Measurements from ENCODE around the gene VWCE.
A peak's percentile ranks its signal among the peaks of the same experiment; 100 is the strongest.

VWCE gene

DNA sequence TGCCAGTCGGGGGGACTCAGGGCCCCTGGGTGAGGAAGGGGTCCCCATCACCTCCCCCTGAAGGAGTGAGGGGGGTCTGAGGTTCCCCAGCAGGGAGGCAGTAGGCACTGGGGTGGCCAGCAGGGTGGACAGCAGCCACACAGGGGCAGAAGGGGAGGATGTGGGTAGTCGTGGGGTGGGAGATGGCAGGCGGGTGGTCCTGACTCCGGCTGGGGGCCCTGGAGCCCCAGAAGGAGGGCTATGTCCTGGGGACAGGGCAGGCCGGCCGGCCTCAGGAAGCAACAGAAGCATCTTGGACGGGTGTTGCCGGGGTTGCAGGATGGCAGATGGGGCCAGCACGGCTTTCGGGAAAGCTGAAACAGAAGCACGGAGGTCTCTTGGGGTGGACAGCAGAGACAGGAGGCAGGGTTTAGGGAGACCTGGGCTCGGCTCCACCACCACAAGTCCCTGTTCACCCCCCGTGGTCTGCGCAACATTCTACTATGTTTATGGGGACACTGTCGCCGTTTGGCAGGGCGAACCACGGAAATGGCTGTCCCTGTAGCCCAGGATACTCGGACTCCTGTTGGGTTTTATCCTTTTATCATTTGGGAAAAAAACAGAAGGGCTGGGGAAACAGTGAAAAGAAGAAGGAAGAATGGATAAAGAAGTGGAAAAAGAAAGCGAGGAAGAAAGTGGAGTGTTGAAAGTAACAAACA is 14.1 kb downstream of the VWCE start:
- DNase-seq (ENCODE audit: low spot score), result no peak

DNA sequence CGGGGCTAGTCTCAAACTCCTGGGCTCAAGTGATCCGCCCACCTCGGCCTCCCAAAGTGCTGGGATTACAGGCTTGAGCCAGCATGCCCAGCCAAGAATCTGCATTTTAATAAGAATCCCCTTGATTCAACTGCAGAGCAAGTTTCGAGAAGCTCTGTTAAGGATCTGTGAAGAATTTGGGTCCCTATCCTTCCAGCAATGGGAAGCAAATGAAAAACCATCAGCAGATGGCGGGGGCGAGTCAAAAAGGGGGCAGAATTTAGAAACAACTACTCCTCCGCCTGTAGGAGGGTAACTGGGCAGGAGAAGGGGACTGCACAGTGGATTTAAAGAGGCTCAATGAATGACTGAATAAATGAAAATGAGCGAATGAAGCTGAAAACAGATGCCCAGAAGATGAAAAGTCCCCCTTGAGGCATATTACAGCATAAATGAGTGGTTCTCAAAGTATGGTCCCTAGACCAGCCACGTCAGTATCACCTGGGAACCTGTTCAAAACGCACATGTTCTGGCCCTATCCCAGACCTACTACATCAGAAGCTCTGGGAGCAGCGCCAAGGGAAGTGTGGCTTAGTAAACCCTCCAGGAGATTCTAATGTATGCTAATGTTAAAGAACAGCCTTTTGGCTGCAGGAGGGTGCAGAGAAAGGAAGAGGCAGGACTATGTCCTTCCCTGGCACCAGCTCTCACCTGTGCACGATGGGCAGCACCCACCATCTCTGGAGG is 15.0 kb downstream of the VWCE start:
- peak; percentile 46 for DNase-seq (ENCODE audit: low spot score)

DNA sequence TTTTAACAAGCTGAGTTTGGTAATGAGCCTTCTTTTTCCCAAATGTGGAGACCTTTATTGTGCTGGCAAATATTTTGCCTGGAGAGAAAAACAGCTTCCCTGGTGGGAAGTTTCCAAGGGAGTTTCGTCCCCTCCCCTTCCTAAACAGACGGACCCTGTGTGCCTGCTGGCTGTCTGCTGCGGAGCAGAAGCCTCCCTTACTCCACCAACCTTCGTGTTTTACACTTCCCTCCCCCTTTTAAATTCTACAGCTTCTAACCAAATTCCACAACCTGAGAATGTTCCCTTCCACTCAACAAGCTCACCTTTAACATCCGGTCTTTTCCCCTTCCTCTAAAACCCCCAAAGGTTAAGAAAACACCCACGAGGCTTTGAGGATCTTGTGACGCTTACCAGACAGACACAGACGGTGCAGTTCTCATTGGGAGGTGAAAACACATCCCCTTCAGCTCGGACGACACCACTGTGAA is 17.1 kb downstream of the VWCE start:
- no peak for DNase-seq (ENCODE audit: low spot score)

DNA sequence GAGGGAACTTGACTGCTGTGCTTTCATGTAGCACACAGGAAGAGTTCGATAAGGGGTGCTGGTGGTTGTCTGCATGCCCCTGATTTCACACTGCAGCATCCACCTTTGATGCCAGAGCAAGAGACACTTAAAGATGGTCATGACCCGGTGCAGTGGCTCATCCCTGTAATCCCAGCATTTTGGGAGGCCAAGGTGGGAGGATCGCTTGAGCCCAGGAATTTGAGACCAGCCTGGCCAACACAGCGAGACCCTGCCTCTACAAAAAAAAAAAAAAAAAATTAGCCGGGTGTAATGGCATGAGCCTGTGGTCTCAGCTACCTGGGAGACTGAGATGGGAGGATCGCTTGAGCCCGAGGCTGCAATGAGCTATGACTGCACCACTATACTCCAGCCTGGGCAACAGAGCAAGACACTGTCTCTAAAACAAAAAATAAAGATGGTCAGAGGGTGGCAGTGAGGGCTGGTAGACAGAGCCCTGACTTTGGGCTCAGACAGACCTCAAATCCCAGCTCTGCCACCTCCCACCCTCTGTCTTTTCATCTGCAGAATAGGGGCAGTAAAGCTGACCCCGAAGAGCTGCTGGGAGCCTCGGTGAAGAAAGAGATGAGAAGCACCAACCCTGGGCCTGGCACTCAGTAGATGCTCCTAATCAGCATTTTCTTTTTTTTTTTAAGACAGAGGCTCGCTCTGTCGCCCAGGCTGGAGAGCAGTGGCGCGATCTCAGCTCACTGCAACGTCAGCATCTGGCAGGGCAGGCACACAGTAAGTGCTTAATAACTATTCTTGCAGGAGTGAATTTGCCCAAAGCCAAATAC is 17.7 kb downstream of the VWCE start:
- no peak for DNase-seq (ENCODE audit: low spot score)

GRCh38 chr11:61275191-61275590 is 19.9 kb downstream of the VWCE start:
- no peak for DNase-seq (ENCODE audit: low spot score)

DNA sequence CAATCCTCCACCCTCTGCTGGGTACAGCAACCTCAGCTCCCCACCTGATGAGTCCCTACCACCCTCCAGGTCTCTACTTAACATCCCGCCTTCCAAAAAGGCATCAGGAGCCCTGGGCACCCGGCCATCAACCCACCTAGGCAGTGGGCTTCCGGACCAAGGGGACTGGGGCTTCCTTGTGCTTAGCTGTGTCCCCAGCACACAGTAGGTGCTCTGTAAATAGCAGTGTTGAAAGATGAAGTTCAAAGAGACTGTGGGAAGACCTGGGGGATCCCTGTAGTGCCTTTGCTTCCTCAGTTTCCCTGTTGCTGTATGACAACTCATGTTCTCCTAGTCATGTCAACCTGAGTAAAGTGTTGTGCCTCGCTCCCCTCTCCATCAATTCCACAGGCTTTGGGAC is 21.0 kb downstream of the VWCE start:
- DNase-seq (ENCODE audit: low spot score), result no peak

DNA sequence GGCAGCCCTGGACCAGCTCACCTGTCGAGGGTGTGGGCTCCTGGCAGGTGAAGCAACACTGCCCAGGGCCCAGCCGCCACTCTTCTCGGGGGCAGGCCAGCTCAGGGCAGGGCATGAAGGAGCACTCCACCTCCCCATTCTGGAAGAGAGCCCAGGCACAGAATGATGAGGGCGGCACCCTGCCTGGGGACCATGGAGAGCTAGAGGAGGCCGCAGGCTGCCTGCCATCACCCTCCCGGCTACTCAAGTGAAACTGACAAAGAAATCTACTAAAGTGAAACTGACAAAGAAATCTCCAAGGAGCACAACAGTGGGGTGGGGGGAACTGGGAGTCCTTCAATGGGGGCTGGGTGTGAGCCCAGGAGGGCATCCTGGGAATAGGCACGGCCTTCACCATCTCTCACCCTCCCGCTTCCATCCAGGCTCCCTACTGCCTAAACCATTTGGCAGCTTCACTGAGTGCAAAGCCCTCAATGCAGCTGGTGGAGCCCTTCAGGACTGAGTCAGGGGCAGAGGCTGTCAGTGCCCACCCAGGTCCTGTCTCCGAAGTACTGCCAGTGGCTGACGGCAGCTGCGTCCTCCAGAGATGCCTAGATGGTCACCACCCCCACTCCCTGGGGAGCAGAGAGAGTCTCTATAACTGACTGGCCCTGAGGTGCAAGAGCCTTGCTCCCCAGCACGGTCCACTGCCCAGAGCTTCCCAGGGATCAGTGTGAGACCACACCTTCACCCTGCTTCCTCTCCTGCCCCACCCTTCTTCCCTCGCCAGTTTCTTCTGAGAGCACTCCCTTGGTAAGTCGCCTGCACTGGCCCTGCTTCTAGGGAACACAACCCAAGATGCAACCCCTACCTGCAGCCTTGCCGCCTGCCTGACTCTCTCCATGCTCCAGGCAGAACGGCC is 21.7 kb downstream of the VWCE start:
- no peak for DNase-seq (ENCODE audit: low spot score)

DNA sequence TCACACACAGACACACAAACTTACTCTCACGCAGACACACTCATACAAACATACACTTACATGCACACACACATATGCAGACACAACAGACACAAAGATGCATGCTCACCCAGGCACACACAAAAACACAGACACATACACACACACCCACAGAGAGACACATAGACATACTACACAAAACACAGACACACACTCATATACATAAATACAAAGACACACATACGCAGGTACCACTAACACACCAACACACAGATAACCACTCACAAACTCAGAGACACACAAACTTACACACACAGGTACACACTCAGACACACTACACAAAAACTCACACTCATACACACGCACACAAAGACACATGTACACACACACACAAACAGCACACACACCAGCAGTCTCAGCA is 22.4 kb downstream of the VWCE start:
- DNase-seq (ENCODE audit: low spot score), result no peak

DNA sequence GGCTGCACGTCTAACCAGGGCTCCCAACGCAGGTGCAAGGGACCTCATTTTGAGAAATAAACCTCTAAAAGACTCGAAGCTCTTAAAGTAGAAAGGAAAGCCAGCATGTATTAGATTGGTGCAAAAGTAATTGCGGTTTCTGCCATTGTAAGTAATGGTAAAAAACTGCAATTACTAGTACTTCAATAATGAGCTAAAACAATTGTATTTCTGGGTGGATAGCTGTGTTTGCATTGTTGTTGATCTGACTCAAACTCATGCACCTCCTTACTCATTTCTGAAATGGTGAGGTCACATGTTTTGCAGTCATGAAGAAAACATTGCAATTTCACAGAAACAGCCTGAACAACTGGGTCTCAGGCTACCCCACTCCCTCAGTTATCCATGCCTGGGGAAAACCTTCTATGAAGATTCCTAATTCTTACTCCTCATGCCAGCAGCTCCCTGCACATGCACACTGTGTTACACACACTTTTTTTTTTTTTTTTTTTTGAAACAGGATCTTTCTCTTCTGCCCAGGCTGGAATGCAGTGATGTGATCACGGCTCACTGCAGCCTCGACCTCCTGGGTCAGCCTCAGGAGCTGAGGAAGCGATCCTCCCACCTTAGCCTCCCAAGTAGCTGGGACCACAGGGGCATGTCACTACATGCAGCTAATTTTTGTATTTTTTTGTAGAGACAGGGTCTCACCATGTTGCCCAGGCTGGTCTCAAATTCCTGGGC is 24.6 kb downstream of the VWCE start:
- no peak for DNase-seq (ENCODE audit: low spot score)

- DNase-seq (ENCODE audit: low spot score), result no peak
Measured at GRCh38 chr11:61268588-61269250, 26.4 kb downstream of the VWCE start.

- peak; percentile 58 for DNase-seq (ENCODE audit: low spot score)
Measured at GRCh38 chr11:61267437-61267841, 27.7 kb downstream of the VWCE start.

DNA sequence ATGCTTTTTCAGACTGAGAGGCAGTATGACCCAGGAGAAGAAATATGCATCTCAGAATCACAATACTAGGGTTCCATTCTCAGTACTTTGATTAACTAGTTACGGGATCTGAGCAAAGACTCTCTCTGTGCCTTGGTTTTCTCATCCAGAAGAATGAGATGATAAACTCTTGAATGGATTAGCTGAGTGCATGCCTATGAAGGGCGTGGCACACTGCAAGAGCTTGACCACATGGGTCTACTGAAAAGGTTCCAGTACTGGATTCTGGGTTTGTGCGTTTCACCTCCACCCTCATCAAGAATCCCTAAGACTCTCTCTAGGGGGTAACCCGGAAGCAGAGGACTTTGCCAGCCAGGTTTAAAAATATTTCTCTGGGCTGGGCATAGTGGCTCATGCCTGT is 28.5 kb downstream of the VWCE start:
- no peak for DNase-seq (ENCODE audit: low spot score)

- DNase-seq (ENCODE audit: low spot score), result no peak
Measured at GRCh38 chr11:61265357-61265756, 29.8 kb downstream of the VWCE start.

DNA sequence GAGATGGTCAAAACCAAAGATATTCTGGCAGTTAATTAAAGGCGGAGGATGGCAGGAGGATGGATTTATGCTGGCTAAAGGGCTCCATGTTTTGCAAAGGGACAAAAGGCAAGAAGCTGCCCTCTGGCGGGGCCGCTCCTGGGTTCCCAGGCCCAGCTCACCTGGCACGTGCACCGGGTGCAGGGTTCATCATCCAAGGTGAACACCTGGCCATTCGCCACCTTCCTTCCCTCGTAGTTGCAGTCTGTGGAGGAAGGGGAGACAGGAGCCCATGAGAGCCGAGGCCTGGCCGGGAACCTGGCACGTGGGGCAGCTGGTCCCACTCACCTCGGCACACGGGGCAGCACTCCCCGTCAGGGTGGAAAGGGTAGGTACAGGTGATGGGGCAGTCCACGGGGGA is 30.3 kb downstream of the VWCE start:
- DNase-seq (ENCODE audit: low spot score), result no peak

GRCh38 chr11:61264371-61264770 is 30.7 kb downstream of the VWCE start:
- no peak for DNase-seq (ENCODE audit: low spot score)

- DNase-seq (ENCODE audit: low spot score), result no peak
Measured at GRCh38 chr11:61259363-61259762, 35.8 kb downstream of the VWCE start.

GRCh38 chr11:61258546-61258945 is 36.6 kb downstream of the VWCE start:
- DNase-seq (ENCODE audit: low spot score), result no peak

GRCh38 chr11:61256710-61257482 is 38.2 kb downstream of the VWCE start:
- no peak for DNase-seq (ENCODE audit: low spot score)

DNA sequence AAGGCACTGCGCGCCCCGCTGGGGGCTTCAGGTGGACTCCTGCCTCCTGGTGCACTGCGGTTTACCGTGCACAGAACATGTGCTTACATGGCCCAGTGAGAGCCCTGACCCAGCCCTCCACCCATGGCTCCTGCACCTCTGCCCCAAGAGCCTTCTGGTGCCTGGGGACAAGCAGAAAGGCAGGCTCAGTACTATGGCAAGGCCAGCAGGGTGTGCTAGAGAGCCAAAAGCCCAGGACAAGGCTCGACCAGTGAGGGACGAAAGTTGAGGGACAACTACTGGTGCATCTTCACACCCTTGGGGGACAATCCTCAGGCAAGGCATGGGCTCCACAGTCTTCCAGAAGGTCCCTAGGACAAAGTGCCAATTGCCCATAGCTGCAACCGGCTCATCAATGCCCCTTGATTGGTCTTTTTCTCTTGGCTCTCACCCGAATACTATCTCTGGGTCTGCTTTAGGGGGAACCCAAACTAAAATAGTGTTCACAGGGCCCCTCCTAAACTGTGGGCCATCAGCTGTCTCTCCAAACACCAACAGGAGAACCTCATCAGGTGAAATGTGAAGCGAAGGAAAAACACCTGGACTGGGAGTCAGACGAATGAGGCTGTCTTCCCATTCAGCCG is 40.6 kb downstream of the VWCE start:
- DNase-seq (ENCODE audit: low spot score), result peak; percentile 87

All from hematopoietic multipotent progenitor cell treated with erythropoietin and hydrocortisone succinate and interleukin-3 and kit ligand, for 17 days (in vitro differentiated cells).